Transverse colon (tissue), 4 donors: ENCODE results near the gene SLC6A7. TPM values are rescaled to one million over a fixed set of nuclear protein-coding genes. Genes with fewer than 3 reads are reported as not detected.

Experiments used
- DNase-seq: peaks from one replicate; pipeline ENCODE4 v3.0.0-alpha.2; 2019
- H3K27ac ChIP-seq, 4 donors: fragments of 200-600 bp; sonication (generic); 2 replicates each; pipeline ENCODE4 v1.5.1; 2016 to 2018; ENCODE audit warnings: inconsistent platforms in 4 of 4
- H3K27me3 ChIP-seq: fragments of 200-600 bp; sonication (generic); 2 replicates; pipeline ENCODE4 v1.5.1; 2017; ENCODE audit warnings: inconsistent platforms
- H3K36me3 ChIP-seq, 4 donors: fragments of 200-600 bp; sonication (generic); 2 replicates each; pipeline ENCODE4 v1.5.1; 2017 to 2019; ENCODE audit warnings: inconsistent platforms in 4 of 4
- H3K4me1 ChIP-seq, 4 donors: fragments of 200-600 bp; sonication (generic); 2 replicates each; pipeline ENCODE4 v1.5.1; 2017 to 2020; ENCODE audit warnings: inconsistent platforms in 4 of 4
- H3K4me3 ChIP-seq, 4 donors: fragments of 200-600 bp; sonication (generic); 1 replicate in 1 of 4; 2 replicates in 3 of 4; pipeline versions ENCODE4 v1.5.1 to v1.6.1; 2017 to 2019; ENCODE audit warnings: inconsistent platforms in 4 of 4
- H3K9me3 ChIP-seq, 2 donors: fragments of 200-600 bp; sonication (generic); 2 replicates each; pipeline ENCODE4 v1.5.1; 2017 to 2019; ENCODE audit warnings: inconsistent platforms in 2 of 2
- EP300 ChIP-seq: sonication (generic); formaldehyde crosslinking; IDR thresholded peaks from one replicate; pipeline ENCODE4 v1.6.1; 2017; ENCODE audit warnings: antibody characterized with exemption, low read depth
- POLR2A ChIP-seq: fragments of 450-650 bp; IDR thresholded peaks from one replicate; pipeline ENCODE4 v1.6.1; 2016; ENCODE audit warnings: antibody characterized with exemption, mild to moderate bottlenecking, moderate library complexity
- POLR2AphosphoS5 ChIP-seq, 3 donors: sonication (generic); formaldehyde crosslinking; IDR thresholded peaks; one replicate each; pipeline ENCODE4 v1.6.1; 2016; ENCODE audit warnings: antibody characterized with exemption in 3 of 3
- WGBS, 2 donors: methylation state at CpG; one replicate each; pipeline ENCODE4 v1.1.5; 2018; ENCODE audit warnings: low coverage in 1 of 2; 5-methylcytosine and 5-hydroxymethylcytosine counted together
- in situ Hi-C, 4 donors: fragments of 200-750 bp; cut with MboI; loops; one replicate each; pipeline versions ENCODE4 v1.15.0 to v1.15.1; 2017; ENCODE audit warnings: low sequenced_read_pairs in 3 of 4, low pct_ligation_motif_present in 1 of 4, low pct_unique_long_range_greater_than_20kb in 1 of 4
- intact Hi-C: fragments of 100-400 bp; cut with DNase I; formaldehyde crosslinking; loops from one replicate; pipeline ENCODE4 v1.15.1; 2023; ENCODE audit warnings: low total_unique reads
- total RNA-seq, 4 donors: library from RNA; depleted of rRNA; stranded (reverse); fragments of >200 nt; gene quantifications; one replicate each; pipeline ENCODE4 v1.1.0, GENCODE V29; 2016
- TF ChIP-seq, protein P1 (sequence below), 5 experiments: fragments of 200-600 bp in 3 of 5; fragments of 450-650 bp in 2 of 5; sonication (generic) in 3 of 5; IDR thresholded peaks; 1 replicate in 2 of 5; 2 replicates in 3 of 5; pipeline ENCODE4 v1.5.1; 2016 to 2017; ENCODE audit warnings: antibody characterized with exemption in 5 of 5, inconsistent platforms in 3 of 5, mild to moderate bottlenecking in 2 of 5, moderate library complexity in 1 of 5

SLC6A7 gene
- total RNA-seq, 4 donors from 2014 or later, result 19.5 to 67.7 (median 21.3) TPM

DNA sequence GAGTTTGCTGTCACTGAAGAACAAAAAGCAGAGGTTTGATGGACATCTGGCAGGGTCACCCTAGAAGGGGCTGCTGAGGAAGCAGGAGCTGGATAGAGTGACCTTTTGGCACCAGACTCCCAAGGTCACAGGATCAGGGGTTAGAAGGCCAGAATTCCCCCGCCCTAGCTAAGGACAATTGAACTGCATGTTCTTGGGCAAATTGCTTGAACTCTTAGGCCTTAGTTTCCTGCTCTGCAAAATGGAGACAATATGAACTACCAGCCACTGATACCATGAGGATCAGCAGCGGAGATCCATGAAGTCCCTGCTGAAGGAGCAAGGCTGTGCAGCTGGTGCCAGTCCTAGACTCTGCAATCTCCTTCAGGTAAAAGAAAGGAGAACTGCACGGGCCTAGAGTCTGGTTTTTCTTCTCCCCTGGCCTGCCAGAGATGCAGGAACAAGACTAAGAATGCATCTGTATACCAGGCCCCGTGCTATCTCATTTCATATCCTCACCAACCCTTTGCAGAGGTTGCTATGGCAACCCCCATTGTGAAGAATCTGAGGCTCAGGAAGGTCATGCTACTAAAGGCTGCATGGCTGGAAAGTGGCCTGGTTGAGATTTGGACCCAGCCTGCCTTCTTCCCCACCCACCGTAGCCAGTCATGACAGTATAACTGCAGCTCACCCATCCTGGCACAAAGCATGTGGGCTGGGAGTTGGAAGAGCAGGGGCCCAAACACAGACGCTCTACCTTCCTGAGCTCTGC, 66.0 kb downstream of the SLC6A7 start:
- no peaks in the 10 kb centered on the region for H3K27me3 ChIP-seq
- no peak overlapping the region for H3K4me3 ChIP-seq
- H3K27ac ChIP-seq, result no peak overlapping the region
- no peaks in the 10 kb centered on the region for H3K9me3 ChIP-seq
- intact Hi-C loops (no loop called here), in situ Hi-C loops (loop anchor here in 1 of 4 donors (25.0 kb wide), 1 partner anchor 181 kb away; the partner anchor contains the start of gene RPS14)
- H3K4me1 ChIP-seq, result no peaks in the 10 kb centered on the region
- 87% methylated on average over 6 of the region's 6 CpGs; no CpG with 5 or more reads in 1 of the 2 donors for WGBS, 2 donors
- TF ChIP-seq, protein P1, sequence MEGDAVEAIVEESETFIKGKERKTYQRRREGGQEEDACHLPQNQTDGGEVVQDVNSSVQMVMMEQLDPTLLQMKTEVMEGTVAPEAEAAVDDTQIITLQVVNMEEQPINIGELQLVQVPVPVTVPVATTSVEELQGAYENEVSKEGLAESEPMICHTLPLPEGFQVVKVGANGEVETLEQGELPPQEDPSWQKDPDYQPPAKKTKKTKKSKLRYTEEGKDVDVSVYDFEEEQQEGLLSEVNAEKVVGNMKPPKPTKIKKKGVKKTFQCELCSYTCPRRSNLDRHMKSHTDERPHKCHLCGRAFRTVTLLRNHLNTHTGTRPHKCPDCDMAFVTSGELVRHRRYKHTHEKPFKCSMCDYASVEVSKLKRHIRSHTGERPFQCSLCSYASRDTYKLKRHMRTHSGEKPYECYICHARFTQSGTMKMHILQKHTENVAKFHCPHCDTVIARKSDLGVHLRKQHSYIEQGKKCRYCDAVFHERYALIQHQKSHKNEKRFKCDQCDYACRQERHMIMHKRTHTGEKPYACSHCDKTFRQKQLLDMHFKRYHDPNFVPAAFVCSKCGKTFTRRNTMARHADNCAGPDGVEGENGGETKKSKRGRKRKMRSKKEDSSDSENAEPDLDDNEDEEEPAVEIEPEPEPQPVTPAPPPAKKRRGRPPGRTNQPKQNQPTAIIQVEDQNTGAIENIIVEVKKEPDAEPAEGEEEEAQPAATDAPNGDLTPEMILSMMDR (IDR thresholded peaks at IDR 0.05), result no peak
- TF ChIP-seq EP300 (no peak), POLR2A (no peak), POLR2AphosphoS5 (IDR thresholded peaks at IDR 0.05) (no peak)
- H3K36me3 ChIP-seq, result no peaks in the 10 kb centered on the region
- DNase-seq, result no peak

DNA sequence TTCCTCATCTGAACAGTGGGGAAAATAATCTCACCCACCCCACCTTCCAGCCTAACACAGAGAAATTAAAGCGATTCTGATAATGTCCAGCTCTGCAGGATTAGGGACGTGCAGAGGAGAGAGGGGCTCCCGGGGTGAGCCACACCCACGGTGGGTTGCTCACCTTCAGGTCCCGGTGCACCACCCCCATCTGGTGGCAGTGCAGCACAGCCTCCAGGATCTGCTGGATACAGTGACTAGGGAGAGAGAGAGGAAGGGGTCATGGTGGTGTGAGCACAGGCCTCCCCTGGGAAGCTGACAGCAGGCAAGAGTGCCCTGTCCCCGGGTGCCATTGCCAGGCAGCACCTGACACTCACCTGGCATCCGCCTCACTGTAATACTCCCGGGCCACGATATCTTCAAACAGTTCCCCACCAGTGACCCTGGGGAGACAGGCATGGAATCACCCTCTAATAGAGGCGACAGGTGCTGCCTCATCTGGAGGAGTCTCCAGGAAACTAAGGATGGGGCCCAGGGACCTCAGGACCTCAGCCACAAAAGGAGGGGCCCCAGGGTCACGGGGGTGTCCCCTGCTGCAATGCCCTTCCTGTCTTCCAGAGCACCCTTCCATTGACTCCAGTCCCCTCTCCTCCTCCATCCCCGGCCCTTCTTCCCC, 66.7 kb downstream of the SLC6A7 start:
- Histone ChIP-seq H3K36me3 (no peaks in the 10 kb centered on the region), H3K4me1 (no peaks in the 10 kb centered on the region), H3K27ac (no peak overlapping the region), H3K27me3 (no peaks in the 10 kb centered on the region), H3K9me3 (no peaks in the 10 kb centered on the region), H3K4me3 (no peak overlapping the region)
- WGBS, 2 donors, result 71 to 79% methylated on average over 4 to 12 of the region's 12 CpGs
- TF ChIP-seq POLR2AphosphoS5 (IDR thresholded peaks at IDR 0.05), result no peak
- in situ Hi-C loops (loop anchor here in 1 of 4 donors (25.0 kb wide), 1 partner anchor 181 kb away; the partner anchor contains the start of gene RPS14), intact Hi-C loops (no loop called here)
- DNase-seq, result no peak

DNA sequence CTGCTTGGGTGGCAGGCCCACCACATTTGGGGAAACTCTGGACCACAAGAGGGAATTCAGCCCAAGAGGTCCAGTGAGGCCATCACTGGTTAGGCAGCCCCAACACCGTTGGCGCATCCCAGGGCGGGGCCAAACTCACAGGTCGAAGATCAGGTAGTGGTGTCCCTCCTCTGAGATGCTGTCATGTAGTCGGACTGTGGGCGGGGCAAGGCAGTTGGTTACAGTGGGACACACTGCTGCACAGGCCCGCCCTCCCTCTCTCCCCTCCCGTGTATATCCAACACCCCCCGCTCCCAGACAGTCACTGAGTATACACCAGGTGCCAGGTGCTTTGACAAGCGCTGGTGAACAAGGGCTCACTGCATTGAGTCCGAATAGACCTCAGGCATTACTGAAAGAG, 67.6 kb downstream of the SLC6A7 start:
- no peaks in the 10 kb centered on the region for H3K9me3 ChIP-seq
- intact Hi-C loops, result no loop called here
- no peaks in the 10 kb centered on the region for H3K27me3 ChIP-seq
- no peak overlapping the region for H3K27ac ChIP-seq
- H3K4me1 ChIP-seq, result no peaks in the 10 kb centered on the region
- TF ChIP-seq EP300, result no peak
- TF ChIP-seq, protein P1 (IDR thresholded peaks at IDR 0.05), result no peak
- no peak for TF ChIP-seq POLR2AphosphoS5 (IDR thresholded peaks at IDR 0.05)
- no peak for TF ChIP-seq POLR2A
- 59 to 80% methylated on average over 5 to 11 of the region's 11 CpGs for WGBS, 2 donors
- H3K4me3 ChIP-seq, result no peak overlapping the region
- in situ Hi-C loops, result loop anchor here in 1 of 4 donors (25.0 kb wide), 1 partner anchor 180 kb away; the partner anchor contains the start of gene RPS14
- no peaks in the 10 kb centered on the region for H3K36me3 ChIP-seq
- DNase-seq, result no peak

DNA sequence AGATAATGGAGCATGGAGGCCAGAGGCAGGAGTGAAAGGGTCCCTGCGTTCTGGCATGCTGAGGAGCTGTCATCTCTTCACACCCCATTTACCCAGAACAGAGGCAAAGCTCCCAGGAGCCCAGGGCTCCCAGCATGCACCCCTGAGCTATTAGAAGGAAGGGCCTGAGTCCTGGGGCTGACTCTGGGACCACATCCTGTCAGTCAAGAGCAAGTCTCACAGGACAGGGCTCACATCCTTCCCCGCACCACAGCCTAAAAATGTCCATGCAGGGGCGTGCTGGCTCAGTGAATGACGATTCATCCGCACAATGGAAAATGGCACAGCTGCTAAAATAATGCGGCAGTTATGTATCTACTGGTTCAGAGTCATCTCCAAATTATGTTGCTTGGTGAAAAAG, 68.3 kb downstream of the SLC6A7 start:
- 77% methylated on average over 6 of the region's 6 CpGs; no CpG with 5 or more reads in 1 of the 2 donors for WGBS, 2 donors
- no peak overlapping the region for H3K27ac ChIP-seq
- no peak for TF ChIP-seq POLR2AphosphoS5 (IDR thresholded peaks at IDR 0.05)
- TF ChIP-seq POLR2A, result no peak
- TF ChIP-seq EP300, result no peak
- TF ChIP-seq, protein P1 (IDR thresholded peaks at IDR 0.05), result no peak

More for the DNA sequence above, 68.3 kb downstream of the SLC6A7 start:
- no peaks in the 10 kb centered on the region for H3K9me3 ChIP-seq
- no peak overlapping the region for H3K4me3 ChIP-seq
- intact Hi-C loops (no loop called here), in situ Hi-C loops (loop anchor here in 1 of 4 donors (25.0 kb wide), 1 partner anchor 179 kb away; the partner anchor contains the start of gene RPS14)
- no peaks in the 10 kb centered on the region for H3K4me1 ChIP-seq
- no peak for DNase-seq
- no peaks in the 10 kb centered on the region for H3K36me3 ChIP-seq
- H3K27me3 ChIP-seq, result no peaks in the 10 kb centered on the region

Other genes starting within 250 kb of the SLC6A7 start
- 1 to 10 TPM; 1.2 to 6.5 (median 3.5) TPM for gene PDE6A, start 245.3 kb upstream of the SLC6A7 start, total RNA-seq
- 1,000 to 10,000 TPM in 2 of 4 donors, 100 to 1,000 TPM in 2; 233 to 1,489 (median 1,023) TPM for gene SLC26A2, start 229.3 kb upstream of the SLC6A7 start, total RNA-seq
- 1 to 10 TPM in 2 of 4 donors, under 1 TPM in 2; 0.20 to 2.5 (median 1.6) TPM for gene TIGD6, start 189.4 kb upstream of the SLC6A7 start, total RNA-seq
- gene HMGXB3, start 189.3 kb upstream of the SLC6A7 start, total RNA-seq, result 10 to 100 TPM; 29.9 to 93.5 (median 38.1) TPM
- 10 to 100 TPM in 3 of 4 donors, under 1 TPM in 1; 0.60 to 38.9 (median 14.7) TPM for gene CSF1R, start 103.5 kb upstream of the SLC6A7 start, total RNA-seq
- 10 to 100 TPM; 20.2 to 56.3 (median 28.3) TPM for gene PDGFRB, start 34.2 kb upstream of the SLC6A7 start, total RNA-seq
- gene CDX1, start 23.3 kb upstream of the SLC6A7 start, total RNA-seq, result 100 to 1,000 TPM; 249 to 540 (median 360) TPM
- under 1 TPM in 2 of 4 donors, not detected in 2; 0.32 to 0.82 TPM for gene CAMK2A, start 99.7 kb downstream of the SLC6A7 start, total RNA-seq
- gene ARSI, start 112.8 kb downstream of the SLC6A7 start, total RNA-seq, result 1 to 10 TPM in 1 of 4 donors, under 1 TPM in 1, not detected in 2; 0.48 to 1.6 TPM
- 10 to 100 TPM; 12.0 to 87.2 (median 31.3) TPM for gene TCOF1, start 167.6 kb downstream of the SLC6A7 start, total RNA-seq
- 100 to 1,000 TPM in 3 of 4 donors, 10 to 100 TPM in 1; 54.3 to 451 (median 259) TPM for gene CD74, start 222.8 kb downstream of the SLC6A7 start, total RNA-seq